Activated CD4-positive, alpha-beta T cell treated with anti-CD3 and anti-CD28 coated beads, Interleukin-2, amount 50 U/mL, for 24 hours (primary cell): ENCODE measurements around the gene CDHR2.

Experiments
- DNase-seq, 2 donors: peaks; one replicate each; pipeline ENCODE4 v3.0.0-alpha.2; 2020; ENCODE audit warnings: low read depth in 1 of 2, low spot score in 1 of 2

CDHR2 gene

GRCh38 chr5:176548967-176549444, at the start of gene CDHR2:
TSS of gene CDHR2 (plus strand) at chr5:176549342. CDS start at chr5:176565353, 16,011 bp downstream.
- DNase-seq: no peak

- no peak for DNase-seq
Measured at GRCh38 chr5:176500511-176500910, 48.6 kb upstream of the CDHR2 start.

DNA sequence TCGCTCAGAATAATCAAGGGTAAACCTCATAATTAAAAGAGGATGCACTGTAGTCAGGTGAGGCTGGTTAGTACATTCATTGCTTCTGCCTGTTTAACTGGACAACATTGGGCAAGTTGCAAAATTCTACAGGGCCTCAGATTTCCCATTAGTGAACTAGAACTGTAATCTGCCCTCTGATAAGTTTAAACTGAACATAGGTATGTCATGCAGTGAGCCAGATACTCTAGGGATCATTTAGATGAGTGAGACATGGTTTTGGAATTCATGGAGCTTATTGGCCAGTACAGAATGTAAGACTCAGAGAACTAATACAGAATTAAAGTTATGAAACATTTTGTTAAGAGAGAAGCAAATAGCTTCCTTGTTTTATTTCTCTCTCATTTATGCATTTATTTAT, 47.8 kb upstream of the CDHR2 start:
- no peak for DNase-seq

- DNase-seq: no peak
Measured at GRCh38 chr5:176503496-176503895, 45.6 kb upstream of the CDHR2 start.

- DNase-seq: no peak
Measured at GRCh38 chr5:176507911-176508310, 41.2 kb upstream of the CDHR2 start.

DNA sequence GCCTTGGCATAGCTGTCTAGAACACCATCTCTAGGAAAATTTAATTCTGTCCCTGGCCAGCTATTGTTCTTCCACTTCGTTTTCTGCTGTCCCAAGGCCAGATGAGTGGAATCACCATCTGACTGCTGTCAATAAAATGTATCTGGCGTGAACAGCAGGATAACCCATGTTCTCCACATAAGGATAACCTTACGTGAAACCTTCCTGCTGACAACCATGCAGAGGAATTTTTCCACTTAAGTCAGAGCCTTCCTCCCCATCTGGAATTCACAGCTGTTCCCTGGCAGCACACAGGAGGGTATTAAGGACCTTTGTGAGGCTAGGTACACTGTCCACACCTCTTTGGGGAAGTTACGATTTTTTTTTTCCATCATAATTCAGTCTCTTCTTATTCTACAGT, 40.5 kb upstream of the CDHR2 start:
- DNase-seq: no peak

- no peak for DNase-seq
Measured at GRCh38 chr5:176513788-176514187, 35.4 kb upstream of the CDHR2 start.

GRCh38 chr5:176514244-176514950, 34.7 kb upstream of the CDHR2 start:
- DNase-seq: no peak

DNA sequence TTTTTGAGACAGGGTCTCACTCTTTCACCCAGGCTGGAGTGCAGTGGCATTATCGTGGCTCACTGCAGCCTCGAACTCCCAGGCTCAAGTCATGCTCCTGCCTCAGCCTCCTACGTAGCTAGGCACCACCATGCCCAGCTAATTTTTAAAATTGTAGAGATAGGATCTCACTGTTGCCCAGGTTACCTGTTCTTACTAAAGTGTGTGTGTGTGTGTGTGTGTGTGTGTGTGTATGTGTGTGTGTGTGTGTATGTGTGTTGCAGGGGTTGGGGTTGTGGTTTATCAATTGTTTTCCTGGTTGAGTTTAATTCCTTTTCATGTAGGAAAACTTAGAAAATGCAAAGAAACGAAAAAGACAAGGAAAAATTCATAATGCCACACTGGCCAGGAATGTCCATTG, 33.7 kb upstream of the CDHR2 start:
- DNase-seq: no peak

DNA sequence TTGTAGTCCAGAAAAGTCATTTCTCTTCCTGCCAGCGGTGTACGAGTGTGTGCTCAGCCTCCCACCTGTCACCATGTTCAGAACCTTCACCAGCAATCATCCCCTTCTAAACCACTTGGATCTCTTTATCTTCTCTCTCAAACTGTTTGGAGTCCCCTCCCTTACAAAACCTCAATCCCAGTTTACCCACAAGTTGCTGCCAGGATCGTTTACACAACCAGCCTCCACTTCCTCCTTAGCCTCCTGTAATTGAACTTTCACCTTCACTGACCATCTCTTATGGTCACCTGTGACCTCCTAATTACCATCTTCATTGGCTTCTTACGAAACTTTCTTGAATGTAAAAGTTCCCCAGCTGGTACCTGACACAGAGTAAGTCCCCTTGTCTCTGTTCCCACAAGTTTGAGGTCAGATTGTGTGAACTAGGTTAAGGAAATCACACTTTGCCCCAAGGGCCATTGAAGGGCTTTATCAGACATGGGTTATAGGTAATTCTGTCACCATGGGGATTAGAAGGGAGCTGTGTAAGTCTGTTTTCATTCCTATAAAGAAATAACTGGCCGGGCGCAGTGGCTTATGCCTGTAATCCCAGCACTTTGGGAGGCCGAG, 32.0 kb upstream of the CDHR2 start:
- no peak for DNase-seq

DNA sequence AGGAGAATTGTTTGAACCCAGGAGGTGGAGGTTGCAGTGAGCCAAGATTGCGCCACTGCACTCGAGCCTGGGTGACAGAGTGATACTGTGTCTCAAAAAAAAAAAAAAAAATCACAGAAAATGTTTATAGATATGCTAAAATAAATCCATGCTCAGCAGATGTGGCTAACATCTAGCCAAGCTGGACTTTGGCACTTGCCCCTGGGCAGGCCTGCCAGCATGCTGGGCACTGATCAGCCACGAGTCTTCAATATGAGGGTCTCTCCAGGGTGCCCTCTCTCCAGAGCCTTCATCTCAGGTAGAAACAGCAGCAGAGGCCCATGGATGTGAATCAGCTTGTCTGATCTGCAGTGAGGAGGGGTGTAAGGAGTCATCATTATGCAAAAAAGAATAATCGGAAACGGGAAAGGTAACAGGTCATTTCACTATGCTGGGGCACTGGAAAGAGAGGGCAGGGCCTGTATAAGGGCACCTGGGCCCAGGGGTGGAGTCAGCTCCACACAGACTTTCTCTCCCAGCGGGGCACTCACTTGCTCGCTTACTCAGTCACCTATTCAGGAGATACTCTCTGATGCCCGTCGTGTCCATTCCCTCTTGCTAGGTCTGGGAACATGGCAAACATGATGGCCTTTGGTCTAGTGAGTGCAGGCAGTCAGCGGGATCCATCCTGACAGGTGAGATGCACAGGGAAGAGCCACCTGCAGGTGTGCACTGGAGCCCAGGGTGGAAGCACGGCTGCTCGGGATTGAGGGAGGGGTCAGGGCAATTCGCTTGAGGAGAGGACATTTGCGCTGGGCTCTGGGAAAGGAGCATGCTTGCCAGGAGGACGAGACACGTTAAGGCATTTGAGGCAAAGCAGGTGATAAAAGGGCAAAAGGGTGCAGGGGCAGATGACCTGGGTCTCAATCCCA, 29.1 kb upstream of the CDHR2 start:
- DNase-seq: no peak

DNA sequence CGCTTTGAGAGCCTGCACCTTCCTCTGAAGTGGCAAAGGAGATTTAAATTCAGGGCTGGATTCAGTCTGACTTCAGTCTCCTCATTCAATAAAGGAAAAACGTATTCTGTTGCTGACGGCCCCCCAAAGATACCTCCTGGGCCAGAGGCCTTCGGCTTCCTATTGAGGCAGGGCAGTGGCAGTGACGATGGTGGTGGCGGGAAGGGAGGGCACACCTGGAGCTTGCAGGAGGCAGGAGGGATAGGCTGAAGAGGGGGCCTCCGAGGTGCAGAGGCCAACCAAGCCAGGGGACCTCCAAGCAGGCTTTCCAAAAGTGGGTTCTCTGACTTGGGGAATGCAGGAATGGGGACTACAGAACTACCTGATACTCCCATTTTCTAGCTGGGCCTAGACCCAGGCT, 27.9 kb upstream of the CDHR2 start:
- no peak for DNase-seq

GRCh38 chr5:176521699-176522263, 27.4 kb upstream of the CDHR2 start:
- no peak for DNase-seq

GRCh38 chr5:176524138-176524537, 25.0 kb upstream of the CDHR2 start:
- no peak for DNase-seq

- DNase-seq: no peak
Measured at GRCh38 chr5:176524987-176525386, 24.2 kb upstream of the CDHR2 start.

GRCh38 chr5:176525677-176526076, 23.5 kb upstream of the CDHR2 start:
- no peak for DNase-seq

DNA sequence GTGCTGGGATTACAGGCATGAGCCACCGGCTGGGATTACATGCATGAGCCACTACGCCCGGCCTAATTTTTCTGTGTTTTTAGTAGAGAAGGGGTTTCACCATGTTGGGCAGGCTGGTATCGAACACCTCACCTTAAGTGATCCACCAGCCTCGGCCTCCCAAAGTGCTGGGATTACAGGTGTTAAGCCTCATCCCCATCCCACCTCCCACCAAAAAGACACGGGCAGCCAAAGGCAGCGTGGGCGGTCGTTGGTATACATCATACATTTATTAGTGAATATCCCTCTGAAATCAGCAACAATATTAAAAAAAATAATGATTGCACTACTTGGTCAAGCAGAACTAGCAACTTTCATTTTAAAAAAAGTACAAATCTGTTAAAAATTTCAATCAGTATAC, 22.7 kb upstream of the CDHR2 start:
- DNase-seq: no peak

- DNase-seq: no peak
Measured at GRCh38 chr5:176527246-176528222, 21.6 kb upstream of the CDHR2 start.

GRCh38 chr5:176528301-176528700, 20.8 kb upstream of the CDHR2 start:
- DNase-seq: no peak

- no peak for DNase-seq
Measured at GRCh38 chr5:176528761-176529115, 20.4 kb upstream of the CDHR2 start.
